HG03439 (cell line): ENCODE data around the gene TSC2.

Source experiments
- ATAC-seq: cut with Tn5 transposase; IDR thresholded peaks from one replicate; pipeline ENCODE4 v1.9.1; 2021; ENCODE audit warnings: mild to moderate bottlenecking, moderate library complexity; ENCODE audit not compliant: unreplicated experiment

Gene TSC2

DNA sequence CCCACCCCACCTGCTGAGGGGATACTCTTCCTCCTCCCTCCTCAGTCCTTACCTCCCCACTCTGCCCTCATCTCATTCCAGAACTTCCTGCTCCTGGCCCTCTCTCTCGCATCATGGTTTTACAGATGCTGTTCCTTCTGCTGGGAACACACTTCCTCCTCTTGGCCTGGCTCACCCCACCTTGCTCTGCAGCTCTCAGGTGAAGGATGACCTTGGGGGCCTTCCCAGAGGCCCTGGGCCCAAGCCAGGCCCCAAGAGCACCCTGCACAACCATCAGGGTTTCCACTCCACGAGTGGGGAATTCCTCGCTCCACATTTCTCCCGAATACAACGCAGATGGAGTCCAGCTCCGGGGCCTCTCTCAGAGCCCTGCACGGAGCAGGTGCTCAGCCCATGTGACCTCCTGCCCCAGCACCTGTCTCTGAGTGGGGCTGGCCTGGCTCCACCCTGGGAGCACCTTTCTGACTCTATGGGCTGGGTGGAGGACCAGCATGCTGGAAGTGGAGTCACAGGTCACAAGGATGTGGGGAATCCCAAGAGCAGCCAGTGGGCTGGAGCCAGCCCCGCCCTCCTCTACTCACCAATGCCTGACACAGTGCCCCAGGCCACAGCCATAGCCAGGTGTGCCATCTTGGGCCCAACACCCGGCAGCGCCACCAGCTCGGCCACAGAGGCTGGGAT lies 4.7 kb upstream of the TSC2 start:
- no peak for ATAC-seq

GRCh38 chr16:2043667-2044451 lies 3.9 kb upstream of the TSC2 start:
- no peak for ATAC-seq

GRCh38 chr16:2044541-2044940 lies 3.2 kb upstream of the TSC2 start:
- ATAC-seq: no peak

DNA sequence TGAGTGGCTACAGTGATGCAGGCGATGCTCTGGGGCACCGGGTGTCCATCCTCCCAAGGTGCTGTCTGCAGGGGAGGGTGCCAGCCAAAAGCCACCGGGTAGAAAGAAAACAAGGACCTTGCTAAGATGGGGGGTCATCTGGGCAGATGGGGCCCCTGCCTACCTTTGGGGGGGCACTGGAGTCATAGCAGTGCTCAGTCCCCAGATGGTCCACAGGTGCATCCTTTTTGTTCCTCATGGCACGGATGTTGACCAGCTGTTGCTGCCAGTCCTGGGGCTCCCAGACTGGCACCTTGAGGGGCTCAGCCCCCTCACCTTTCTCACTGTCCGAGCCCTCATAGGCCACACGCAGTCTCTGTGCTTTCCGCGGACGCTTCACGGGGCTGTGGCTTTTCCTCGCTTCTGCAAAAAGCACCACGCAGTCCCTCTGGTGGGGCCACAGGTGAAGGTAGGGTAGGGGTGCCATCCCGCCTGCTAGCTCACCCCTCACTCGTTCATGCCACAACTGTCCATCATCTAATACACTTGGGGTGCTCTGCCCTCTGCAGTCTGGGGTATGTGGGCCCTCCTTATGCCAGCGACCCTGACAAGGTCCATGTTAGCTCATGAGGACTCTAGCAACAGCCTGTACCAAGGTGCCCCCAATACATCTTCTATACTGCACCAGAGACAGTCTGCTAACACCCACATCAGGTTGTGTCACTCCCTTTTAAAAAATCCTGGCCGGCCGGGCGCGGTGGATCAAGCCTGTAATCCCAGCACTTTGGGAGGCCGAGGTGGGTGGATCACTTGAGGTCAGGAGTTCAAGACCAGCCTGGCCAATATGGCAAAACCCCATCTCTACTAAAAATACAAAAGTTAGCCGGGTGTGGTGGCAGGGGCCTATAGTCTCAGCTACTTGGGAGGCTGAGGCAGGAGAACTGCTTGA lies 1.6 kb upstream of the TSC2 start:
- no peak for ATAC-seq

- ATAC-seq: no peak
Observed at GRCh38 chr16:2046893-2047329, 874 bp upstream of the TSC2 start.

GRCh38 chr16:2048116-2048543 lies 345 bp downstream of the TSC2 start:
- ATAC-seq: no peak

DNA sequence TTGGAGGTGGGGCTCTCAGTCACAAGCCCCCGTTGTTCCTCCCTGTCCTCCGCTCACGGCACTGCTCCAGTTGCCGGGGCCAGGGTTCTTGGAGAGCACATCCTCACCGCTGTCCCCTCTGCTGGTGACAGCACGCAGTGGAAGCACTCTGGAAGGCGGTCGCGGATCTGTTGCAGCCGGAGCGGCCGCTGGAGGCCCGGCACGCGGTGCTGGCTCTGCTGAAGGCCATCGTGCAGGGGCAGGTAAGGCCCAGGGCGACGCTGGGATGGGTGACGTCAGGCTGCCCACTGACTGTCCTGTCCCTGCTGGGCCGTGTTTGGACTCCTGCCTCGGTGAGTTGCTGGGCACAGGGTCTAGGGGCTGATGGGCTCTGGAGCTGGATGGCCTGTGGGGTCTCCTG lies 5.4 kb downstream of the TSC2 start:
- ATAC-seq: no peak

DNA sequence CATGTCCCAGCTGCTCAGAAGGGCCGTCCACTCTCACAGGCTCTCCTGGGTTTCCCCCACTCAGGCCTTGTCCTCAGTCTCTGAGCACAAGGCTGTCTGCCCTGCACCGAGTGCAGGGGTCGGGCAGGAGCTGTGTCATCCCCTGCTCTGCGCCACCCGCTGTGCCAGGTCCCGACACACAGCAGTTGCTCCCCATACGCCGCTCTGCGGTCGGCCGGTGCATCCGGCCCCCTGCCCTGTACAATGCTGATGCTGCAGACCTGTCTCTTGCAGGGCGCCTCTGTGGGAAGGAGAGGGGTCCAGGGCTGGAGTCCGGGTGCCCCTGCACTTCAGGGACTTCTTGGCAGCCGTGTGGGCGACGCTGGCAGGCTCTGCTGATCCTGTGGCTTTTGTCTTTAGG lies 6.1 kb downstream of the TSC2 start:
- no peak for ATAC-seq

DNA sequence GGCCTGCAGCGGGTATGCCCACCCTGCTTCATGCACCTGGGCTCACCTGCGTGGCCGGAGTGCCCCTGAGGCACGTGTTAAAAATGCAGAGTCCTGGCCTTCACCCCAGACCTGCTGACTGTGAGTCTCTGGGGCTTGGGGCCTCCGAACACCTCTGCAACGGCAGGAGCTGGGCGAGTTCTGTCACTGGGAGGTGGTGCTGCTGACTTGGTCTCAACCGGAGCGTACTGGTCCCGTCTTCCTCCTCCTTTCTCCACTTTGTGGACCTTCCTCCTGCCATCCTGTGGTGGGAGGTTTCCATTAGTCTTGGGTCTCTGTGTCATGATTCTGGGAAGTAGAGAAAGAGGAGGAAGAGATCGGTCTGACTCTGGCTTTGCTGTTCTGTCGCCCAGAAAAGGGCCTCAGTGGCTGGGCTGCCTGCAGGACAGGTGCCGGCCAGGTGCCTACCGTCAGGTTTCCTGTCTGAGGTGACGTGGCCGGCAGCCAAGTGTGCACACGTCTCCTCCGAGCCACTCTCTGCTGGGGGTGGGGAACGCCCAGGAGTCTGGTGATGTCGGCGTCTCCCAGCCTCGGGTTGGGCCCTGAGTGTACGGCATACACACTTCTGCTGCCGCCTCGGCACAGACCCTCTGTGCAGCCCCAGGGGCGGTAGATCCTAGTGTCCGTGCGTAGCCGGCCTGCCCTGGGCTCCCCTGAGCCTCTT lies 6.9 kb downstream of the TSC2 start:
- no peak for ATAC-seq

GRCh38 chr16:2056077-2056476 lies 8.3 kb downstream of the TSC2 start:
- ATAC-seq: no peak

DNA sequence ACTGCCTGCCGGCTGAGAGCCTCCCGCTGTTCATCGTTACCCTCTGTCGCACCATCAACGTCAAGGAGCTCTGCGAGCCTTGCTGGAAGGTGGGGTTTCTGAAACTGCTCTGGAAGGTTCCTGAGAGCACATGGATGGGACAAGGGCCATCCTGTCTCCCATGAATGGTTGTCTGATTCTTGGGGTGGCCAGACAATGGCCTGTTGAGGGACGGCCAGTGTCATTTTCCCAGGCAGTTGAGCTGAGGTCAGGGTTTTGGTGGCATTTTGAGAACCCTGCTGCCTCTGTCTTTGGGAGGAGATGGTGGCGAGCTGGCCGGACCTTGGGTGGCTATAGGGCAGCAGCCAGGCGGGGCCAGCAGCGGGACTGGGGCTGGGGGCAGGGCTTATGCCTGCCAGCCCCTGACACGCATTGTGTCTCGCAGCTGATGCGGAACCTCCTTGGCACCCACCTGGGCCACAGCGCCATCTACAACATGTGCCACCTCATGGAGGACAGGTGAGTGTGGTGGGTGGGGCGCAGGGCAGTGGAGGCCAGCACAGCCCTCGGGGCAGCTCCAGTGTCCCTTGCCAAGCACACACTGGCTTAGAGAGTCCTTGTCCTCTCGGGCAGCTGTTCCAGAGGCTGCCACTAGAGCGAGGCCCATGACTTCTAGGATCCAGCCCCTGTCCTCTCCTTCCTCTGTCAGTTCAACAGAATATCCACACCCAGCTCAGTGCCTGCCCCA lies 9.1 kb downstream of the TSC2 start:
- ATAC-seq: no peak

GRCh38 chr16:2057438-2057837 lies 9.7 kb downstream of the TSC2 start:
- no peak for ATAC-seq

DNA sequence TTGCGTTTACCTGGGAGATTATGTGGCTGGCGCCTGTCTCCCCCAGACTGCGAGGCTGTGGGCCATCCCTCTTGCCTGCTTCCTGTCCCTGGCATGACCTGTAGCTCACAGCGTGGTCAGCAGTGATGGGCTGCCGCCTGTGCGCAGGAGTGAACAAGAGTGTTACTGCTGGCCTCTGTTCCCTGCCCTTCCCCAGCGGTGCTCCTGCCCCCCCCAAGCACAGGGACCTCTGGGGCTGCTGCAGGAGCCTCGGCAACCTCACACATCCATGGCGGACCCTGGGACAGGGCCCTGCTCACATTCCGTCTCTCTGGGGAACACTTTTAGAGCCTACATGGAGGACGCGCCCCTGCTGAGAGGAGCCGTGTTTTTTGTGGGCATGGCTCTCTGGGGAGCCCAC lies 10.6 kb downstream of the TSC2 start:
- ATAC-seq: no peak

DNA sequence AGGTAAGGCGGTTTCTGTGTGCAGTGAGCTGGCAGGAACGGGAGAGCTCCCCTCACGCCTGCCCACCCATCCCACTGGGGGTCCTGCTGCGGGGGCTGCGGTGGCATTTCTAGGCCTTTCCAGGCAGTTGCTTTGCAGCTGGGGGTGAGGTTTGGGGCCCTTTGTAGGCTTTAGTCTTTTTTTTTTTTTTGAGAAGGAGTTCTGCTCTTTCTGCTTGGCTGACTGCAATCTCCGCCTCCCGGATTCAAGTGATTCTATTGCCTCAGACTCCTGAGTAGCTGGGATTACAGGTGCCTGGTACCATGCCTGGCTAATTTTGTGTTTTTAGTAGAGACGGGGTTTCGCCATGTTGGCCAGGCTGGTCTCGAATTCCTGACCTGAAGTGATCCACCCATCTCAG lies 11.1 kb downstream of the TSC2 start:
- no peak for ATAC-seq

GRCh38 chr16:2060346-2060745 lies 12.6 kb downstream of the TSC2 start:
- ATAC-seq: no peak

DNA sequence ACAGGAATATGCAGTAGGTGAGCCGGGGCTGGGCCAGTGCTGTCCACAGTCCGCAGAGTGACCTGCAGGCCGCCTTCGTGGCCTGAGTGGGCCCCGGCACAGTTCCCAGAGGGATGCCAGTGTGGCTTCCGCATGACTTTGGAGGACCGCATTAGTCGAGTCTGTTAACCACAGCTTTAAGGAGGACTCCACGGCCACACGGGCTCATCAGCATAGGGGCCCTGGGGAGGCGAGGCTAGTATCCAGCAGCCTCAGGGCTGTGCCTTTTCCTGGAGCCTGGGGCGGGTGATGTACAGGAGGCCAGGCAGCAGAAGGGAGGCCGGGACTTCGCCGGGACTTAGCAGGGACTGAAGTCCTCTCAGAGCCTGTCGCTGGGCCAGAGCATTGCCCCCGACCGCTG lies 13.2 kb downstream of the TSC2 start:
- ATAC-seq: no peak

DNA sequence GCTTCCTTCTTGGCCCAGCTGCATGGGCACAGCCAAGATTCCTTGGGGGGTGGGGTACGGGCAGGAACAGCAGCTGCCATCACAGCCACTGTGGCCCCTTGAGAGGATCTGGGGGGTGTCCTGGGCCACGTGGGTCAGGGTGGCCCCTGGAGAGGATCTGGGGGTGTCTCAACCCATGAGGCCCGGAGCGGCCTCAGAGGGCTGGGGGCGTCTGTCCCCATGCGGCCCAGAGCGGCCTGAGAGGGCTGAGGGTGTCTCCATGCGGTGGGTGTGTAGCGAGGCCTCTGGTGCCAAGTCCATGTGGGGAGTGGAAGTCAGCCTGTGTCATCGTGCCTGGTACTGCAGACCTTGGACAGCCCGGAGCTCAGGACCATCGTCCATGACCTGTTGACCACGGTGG lies 13.7 kb downstream of the TSC2 start:
- no peak for ATAC-seq

DNA sequence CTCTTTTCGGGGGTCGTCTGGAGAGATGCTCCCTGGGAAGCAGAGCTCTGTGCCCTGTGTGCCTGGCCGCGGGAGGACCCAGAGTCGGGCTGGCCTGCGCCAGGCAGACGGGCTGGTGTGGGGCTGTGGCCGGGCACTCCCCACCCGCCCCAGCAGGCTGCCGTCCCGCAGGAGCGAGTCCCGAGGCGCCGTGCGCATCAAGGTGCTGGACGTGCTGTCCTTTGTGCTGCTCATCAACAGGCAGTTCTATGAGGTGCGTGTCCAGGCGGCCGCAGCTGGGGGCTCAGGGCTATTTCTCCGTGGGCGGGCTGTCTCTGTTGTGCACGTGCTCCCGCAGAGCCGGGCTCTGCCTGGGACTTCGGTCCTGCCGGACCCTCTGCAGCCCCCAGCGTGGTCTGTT lies 15.0 kb downstream of the TSC2 start:
- no peak for ATAC-seq

- ATAC-seq: no peak
Observed at GRCh38 chr16:2063861-2064260, 16.1 kb downstream of the TSC2 start.

DNA sequence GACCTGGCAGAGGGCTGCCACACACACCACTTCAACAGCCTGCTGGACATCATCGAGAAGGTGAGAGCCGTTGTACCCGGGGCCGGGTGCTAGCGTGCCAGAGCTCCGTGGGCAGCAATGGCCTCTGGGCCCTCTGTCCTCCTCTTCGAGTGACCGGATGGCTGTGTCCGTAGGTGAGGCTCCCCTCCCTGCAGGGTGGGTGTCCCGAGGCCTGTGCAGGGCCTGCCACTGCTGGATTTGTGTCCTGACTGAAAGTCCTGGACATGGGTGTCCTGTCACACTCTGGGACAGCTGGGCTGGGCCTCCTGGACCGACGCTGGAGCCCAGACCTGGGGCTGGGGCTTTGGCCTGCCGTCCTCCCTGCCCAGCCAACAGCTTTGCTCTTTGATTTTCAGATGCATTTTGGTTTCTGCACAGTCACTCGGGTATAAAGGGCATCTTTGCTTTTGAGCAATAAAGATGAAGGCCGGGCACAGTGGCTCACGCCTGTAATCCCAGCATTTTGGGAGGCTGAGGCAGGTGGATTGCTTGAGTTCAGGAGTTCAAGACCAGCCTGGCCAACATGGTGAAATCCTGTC lies 16.7 kb downstream of the TSC2 start:
- ATAC-seq: no peak
